ENCODE results near the gene FUT4.

- TF ChIP-seq POLR2A (IDR thresholded peaks at IDR 0.05) (no peak), POLR2AphosphoS5 (IDR thresholded peaks at IDR 0.05) (no peak), EP300 (IDR thresholded peaks at IDR 0.05) (no peak)
- TF ChIP-seq, protein P1, sequence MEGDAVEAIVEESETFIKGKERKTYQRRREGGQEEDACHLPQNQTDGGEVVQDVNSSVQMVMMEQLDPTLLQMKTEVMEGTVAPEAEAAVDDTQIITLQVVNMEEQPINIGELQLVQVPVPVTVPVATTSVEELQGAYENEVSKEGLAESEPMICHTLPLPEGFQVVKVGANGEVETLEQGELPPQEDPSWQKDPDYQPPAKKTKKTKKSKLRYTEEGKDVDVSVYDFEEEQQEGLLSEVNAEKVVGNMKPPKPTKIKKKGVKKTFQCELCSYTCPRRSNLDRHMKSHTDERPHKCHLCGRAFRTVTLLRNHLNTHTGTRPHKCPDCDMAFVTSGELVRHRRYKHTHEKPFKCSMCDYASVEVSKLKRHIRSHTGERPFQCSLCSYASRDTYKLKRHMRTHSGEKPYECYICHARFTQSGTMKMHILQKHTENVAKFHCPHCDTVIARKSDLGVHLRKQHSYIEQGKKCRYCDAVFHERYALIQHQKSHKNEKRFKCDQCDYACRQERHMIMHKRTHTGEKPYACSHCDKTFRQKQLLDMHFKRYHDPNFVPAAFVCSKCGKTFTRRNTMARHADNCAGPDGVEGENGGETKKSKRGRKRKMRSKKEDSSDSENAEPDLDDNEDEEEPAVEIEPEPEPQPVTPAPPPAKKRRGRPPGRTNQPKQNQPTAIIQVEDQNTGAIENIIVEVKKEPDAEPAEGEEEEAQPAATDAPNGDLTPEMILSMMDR (IDR thresholded peaks at IDR 0.05): no peak
Measured at GRCh38 chr11:94513091-94513490, 30.6 kb upstream of the FUT4 start.

Data from sigmoid colon (tissue), 4 donors.